ENCODE measurements around the gene PANK3. TPM values are rescaled to one million over a fixed set of nuclear protein-coding genes. Genes with fewer than 3 reads are reported as not detected.
"Not testable (repeated sequence)": the region's sequence is repeated elsewhere in the genome, so short reads cannot be mapped to it uniquely, and the experiment has no call there.

PANK3 gene
- total RNA-seq, 1 donor from 2014 or later: 121 TPM

DNA sequence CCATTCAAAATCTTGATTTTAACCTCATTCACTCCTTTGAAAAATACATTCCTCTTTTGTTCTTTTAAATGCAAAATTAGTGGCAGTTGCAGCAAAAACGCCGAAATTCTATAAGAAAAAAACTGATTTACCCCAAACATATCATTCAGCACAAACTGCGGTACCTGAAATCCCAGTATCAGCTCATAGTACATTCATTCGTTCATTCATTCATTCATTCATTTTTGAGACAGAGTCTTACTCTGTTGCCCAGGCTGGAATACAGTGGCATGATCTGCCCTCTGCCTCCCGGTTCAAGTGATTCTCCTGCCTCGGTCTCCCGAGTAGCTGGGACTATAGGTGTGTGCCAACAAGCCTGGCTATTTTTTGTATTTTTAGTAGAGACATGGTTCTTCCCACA lies 29.6 kb downstream of the PANK3 start:
- no peak for TF ChIP-seq CTCF (conservative IDR thresholded peaks at IDR 0.05)
- H3K36me3 Mint-ChIP-seq (ENCODE audit: low read depth): peaks cover 33% of the 10 kb centered on the region
- no peak overlapping the region for H3K4me3 Mint-ChIP-seq
- no peak for DNase-seq (ENCODE audit: low read depth, low spot score)
- no peaks in the 10 kb centered on the region for H3K27me3 Mint-ChIP-seq (ENCODE audit: low read depth)
- no peaks in the 10 kb centered on the region for H3K4me1 Mint-ChIP-seq
- H3K27ac Mint-ChIP-seq (ENCODE audit: unreplicated experiment): no peak overlapping the region
- no peaks in the 10 kb centered on the region for H3K9me3 Mint-ChIP-seq

- no peak for DNase-seq (ENCODE audit: low read depth, low spot score)
- no peak for TF ChIP-seq CTCF (conservative IDR thresholded peaks at IDR 0.05)
- H3K36me3 Mint-ChIP-seq (ENCODE audit: low read depth): no peaks in the 10 kb centered on the region
- peaks cover 1% of the 10 kb centered on the region for H3K4me1 Mint-ChIP-seq
- H3K27me3 Mint-ChIP-seq (ENCODE audit: low read depth): no peaks in the 10 kb centered on the region
- H3K27ac Mint-ChIP-seq (ENCODE audit: unreplicated experiment): no peak overlapping the region
- H3K9me3 Mint-ChIP-seq: no peaks in the 10 kb centered on the region
- H3K4me3 Mint-ChIP-seq: no peak overlapping the region
Observed at GRCh38 chr5:168537176-168537575, 42.0 kb downstream of the PANK3 start.

- H3K27me3 Mint-ChIP-seq (ENCODE audit: low read depth); H3K36me3 Mint-ChIP-seq (ENCODE audit: low read depth): not testable (repeated sequence)
Observed at GRCh38 chr5:168534351-168534750, 44.8 kb downstream of the PANK3 start.

GRCh38 chr5:168531987-168532864 lies 46.9 kb downstream of the PANK3 start:
- Mint-ChIP-seq H3K36me3 (ENCODE audit: low read depth) (no peaks in the 10 kb centered on the region), H3K27ac (ENCODE audit: unreplicated experiment) (no peak overlapping the region), H3K4me3 (no peak overlapping the region), H3K27me3 (ENCODE audit: low read depth) (peaks cover 17% of the 10 kb centered on the region), H3K4me1 (peaks cover 26% of the 10 kb centered on the region), H3K9me3 (no peaks in the 10 kb centered on the region)
- TF ChIP-seq CTCF (conservative IDR thresholded peaks at IDR 0.05): no peak
- no peak for DNase-seq (ENCODE audit: low read depth, low spot score)

More at GRCh38 chr5:168534351-168534750, 44.8 kb downstream of the PANK3 start:
- H3K4me3 Mint-ChIP-seq; DNase-seq (ENCODE audit: low read depth, low spot score); H3K9me3 Mint-ChIP-seq; H3K27ac Mint-ChIP-seq (ENCODE audit: unreplicated experiment): not testable (repeated sequence)
- H3K4me1 Mint-ChIP-seq: peaks cover 19% of the 10 kb centered on the region

GRCh38 chr5:168531191-168531590 lies 48.0 kb downstream of the PANK3 start:
- Mint-ChIP-seq H3K27me3 (ENCODE audit: low read depth) (peaks cover 17% of the 10 kb centered on the region), H3K36me3 (ENCODE audit: low read depth) (no peaks in the 10 kb centered on the region), H3K4me1 (peaks cover 26% of the 10 kb centered on the region), H3K4me3 (peak overlapping the region; percentile 76), H3K9me3 (no peaks in the 10 kb centered on the region), H3K27ac (ENCODE audit: unreplicated experiment) (no peak overlapping the region)
- DNase-seq (ENCODE audit: low read depth, low spot score): no peak
- no peak for TF ChIP-seq CTCF (conservative IDR thresholded peaks at IDR 0.05)

GRCh38 chr5:168530621-168531150 lies 48.5 kb downstream of the PANK3 start:
- Mint-ChIP-seq H3K27ac (ENCODE audit: unreplicated experiment) (no peak overlapping the region), H3K4me3 (peak overlapping the region; percentile 76), H3K9me3 (no peaks in the 10 kb centered on the region), H3K27me3 (ENCODE audit: low read depth) (peaks cover 17% of the 10 kb centered on the region), H3K36me3 (ENCODE audit: low read depth) (no peaks in the 10 kb centered on the region), H3K4me1 (peaks cover 26% of the 10 kb centered on the region)
- no peak for TF ChIP-seq CTCF (conservative IDR thresholded peaks at IDR 0.05)
- DNase-seq (ENCODE audit: low read depth, low spot score): no peak
